Measurements from ENCODE around the gene KCNQ4.

KCNQ4 gene

GRCh38 chr1:40801742-40802077 is 18.1 kb downstream of the KCNQ4 start:
- Histone ChIP-seq H4K20me1 (ENCODE audit: control insufficient read depth, insufficient read depth, low read depth, low read length) (peaks cover 2% of the 10 kb centered on the region; the same call in 1 of the 2 replicates), H3K36me3 (ENCODE audit: control insufficient read depth, low read length) (no peaks in the 10 kb centered on the region), H3K27ac (ENCODE audit: low read depth, low read length) (no peak overlapping the region), H3K27me3 (ENCODE audit: control insufficient read depth, low read length) (peaks cover 17% of the 10 kb centered on the region), H3K4me1 (ENCODE audit: control insufficient read depth, low read length) (peaks cover 34% of the 10 kb centered on the region), H3K79me2 (ENCODE audit: control insufficient read depth, low read length) (no peaks in the 10 kb centered on the region), H3K4me2 (ENCODE audit: low read length) (peak overlapping the region; percentile 77), H3K9me3 (ENCODE audit: control insufficient read depth, insufficient read depth, low read length) (no peaks in the 10 kb centered on the region), H3F3A (ENCODE audit: control insufficient read depth, insufficient read depth) (peaks cover 5% of the 10 kb centered on the region), H3K4me3 (ENCODE audit: low read length) (peak overlapping the region; percentile 71), H3K9me2 (replicated peaks; ENCODE audit: control insufficient read depth, low read length) (no peaks in the 10 kb centered on the region)
- TF ChIP-seq EZH2phosphoT487 (IDR thresholded peaks at IDR 0.05; ENCODE audit: borderline replicate concordance, low read length) (no peak), CTCF (IDR thresholded peaks at IDR 0.05; ENCODE audit: low read depth, low read length, poor library complexity, severe bottlenecking) (no peak)

GRCh38 chr1:40802078-40802741 is 18.6 kb downstream of the KCNQ4 start:
- Histone ChIP-seq H3K27me3 (ENCODE audit: control insufficient read depth, low read length) (peaks cover 21% of the 10 kb centered on the region), H3K9me3 (ENCODE audit: control insufficient read depth, insufficient read depth, low read length) (no peaks in the 10 kb centered on the region), H4K20me1 (ENCODE audit: control insufficient read depth, insufficient read depth, low read depth, low read length) (peaks cover 2% of the 10 kb centered on the region; the same call in 1 of the 2 replicates), H3K4me2 (ENCODE audit: low read length) (peak overlapping the region; percentile 77), H3K4me3 (ENCODE audit: low read length) (peak overlapping the region; percentile 71), H3K79me2 (ENCODE audit: control insufficient read depth, low read length) (no peaks in the 10 kb centered on the region), H3K27ac (ENCODE audit: low read depth, low read length) (no peak overlapping the region), H3K36me3 (ENCODE audit: control insufficient read depth, low read length) (no peaks in the 10 kb centered on the region), H3K4me1 (ENCODE audit: control insufficient read depth, low read length) (peaks cover 34% of the 10 kb centered on the region), H3F3A (ENCODE audit: control insufficient read depth, insufficient read depth) (peaks cover 5% of the 10 kb centered on the region), H3K9me2 (replicated peaks; ENCODE audit: control insufficient read depth, low read length) (no peaks in the 10 kb centered on the region)
- TF ChIP-seq CTCF (IDR thresholded peaks at IDR 0.05; ENCODE audit: low read depth, low read length, poor library complexity, severe bottlenecking), result no peak
- TF ChIP-seq EZH2phosphoT487 (IDR thresholded peaks at IDR 0.05; ENCODE audit: borderline replicate concordance, low read length), result no peak

GRCh38 chr1:40802742-40803113 is 19.1 kb downstream of the KCNQ4 start:
- peaks cover 34% of the 10 kb centered on the region for H3K4me1 ChIP-seq (ENCODE audit: control insufficient read depth, low read length)
- H3K4me2 ChIP-seq (ENCODE audit: low read length), result peak overlapping the region; percentile 77
- peaks cover 2% of the 10 kb centered on the region; the same call in 1 of the 2 replicates for H4K20me1 ChIP-seq (ENCODE audit: control insufficient read depth, insufficient read depth, low read depth, low read length)
- no peaks in the 10 kb centered on the region for H3K79me2 ChIP-seq (ENCODE audit: control insufficient read depth, low read length)
- TF ChIP-seq CTCF (IDR thresholded peaks at IDR 0.05; ENCODE audit: low read depth, low read length, poor library complexity, severe bottlenecking) (no peak), EZH2phosphoT487 (IDR thresholded peaks at IDR 0.05; ENCODE audit: borderline replicate concordance, low read length) (no peak)
- no peaks in the 10 kb centered on the region for H3K9me2 ChIP-seq (replicated peaks; ENCODE audit: control insufficient read depth, low read length)
- H3K4me3 ChIP-seq (ENCODE audit: low read length), result peak overlapping the region; percentile 71
- H3F3A ChIP-seq (ENCODE audit: control insufficient read depth, insufficient read depth), result peaks cover 5% of the 10 kb centered on the region
- no peaks in the 10 kb centered on the region for H3K9me3 ChIP-seq (ENCODE audit: control insufficient read depth, insufficient read depth, low read length)
- H3K27ac ChIP-seq (ENCODE audit: low read depth, low read length), result no peak overlapping the region
- peaks cover 21% of the 10 kb centered on the region for H3K27me3 ChIP-seq (ENCODE audit: control insufficient read depth, low read length)
- no peaks in the 10 kb centered on the region for H3K36me3 ChIP-seq (ENCODE audit: control insufficient read depth, low read length)

Data from DOHH2 (cell line).